Measurements from ENCODE around the gene IRF2BP2. TPM values are rescaled to one million over a fixed set of nuclear protein-coding genes. Genes with fewer than 3 reads are reported as not detected.
A peak's percentile ranks its signal among the peaks of the same experiment; 100 is the strongest.

IRF2BP2 gene
- total and polyA plus RNA-seq, 4 donors, result 49.3 to 197 (median 110) TPM

DNA sequence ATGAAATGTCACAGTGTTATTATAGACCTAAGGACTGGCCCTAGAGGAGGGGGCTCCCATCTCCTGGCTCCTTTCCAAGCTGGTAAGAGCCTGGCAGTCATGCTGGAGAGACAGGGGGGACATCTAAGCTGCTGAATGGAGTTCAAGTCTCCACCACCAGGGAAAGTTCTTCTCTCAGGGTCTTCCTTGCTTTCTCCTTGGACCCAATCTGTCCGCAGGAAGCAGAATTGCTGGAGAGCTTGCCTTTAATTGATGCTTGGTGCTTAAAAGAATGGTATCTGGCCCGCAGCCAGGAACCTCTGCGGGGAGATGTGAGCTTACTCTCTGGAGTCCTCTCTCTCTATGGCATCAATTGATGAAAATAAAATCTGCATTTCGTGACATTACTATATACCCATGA, 25.1 kb downstream of the IRF2BP2 start:
- ATAC-seq (ENCODE audit: insufficient read depth, low FRiP score), result no peak
- H3K27ac ChIP-seq (ENCODE audit: low read depth in 1 of 2, low read length in 1 of 2), result peak overlapping the region; percentile 2 to 7
- WGBS, 2 donors, result 64 to 70% methylated on average over 4 of the region's 4 CpGs
- H3K4me1 ChIP-seq (ENCODE audit: control insufficient read depth in 5 of 5, insufficient read depth in 5 of 5, low read length in 5 of 5), result peaks cover 0 to 11% (median 2%) of the 10 kb centered on the region in 5 donors
- H3K9ac ChIP-seq (ENCODE audit: insufficient read depth in 1 of 2, low read length in 2 of 2), result no peak overlapping the region
- TF ChIP-seq CTCF (IDR thresholded peaks at IDR 0.05; ENCODE audit: control extremely low read depth, extremely low read depth), result no peak
- no peak overlapping the region for H3K4me3 ChIP-seq
- DNase-seq, result peak; percentile 40 to 59 (median 58)
- no peaks in the 10 kb centered on the region for H3K36me3 ChIP-seq (ENCODE audit: control insufficient read depth in 4 of 4, insufficient read depth in 4 of 4, low read length in 4 of 4)
- H3K9me3 ChIP-seq (ENCODE audit: control insufficient read depth in 4 of 4, insufficient read depth in 3 of 4, low read length in 3 of 4), result peaks cover 0 to 1% (median 0%) of the 10 kb centered on the region in 4 donors
- no peaks in the 10 kb centered on the region for H3K27me3 ChIP-seq (ENCODE audit: control insufficient read depth in 3 of 3, insufficient read depth in 3 of 3, low read length in 2 of 3)

GRCh38 chr1:234584420-234584805, 25.6 kb downstream of the IRF2BP2 start:
- Histone ChIP-seq H3K4me3 (no peak overlapping the region), H3K27me3 (ENCODE audit: control insufficient read depth in 3 of 3, insufficient read depth in 3 of 3, low read length in 2 of 3) (no peaks in the 10 kb centered on the region), H3K4me1 (ENCODE audit: control insufficient read depth in 5 of 5, insufficient read depth in 5 of 5, low read length in 5 of 5) (peaks cover 0 to 11% (median 2%) of the 10 kb centered on the region in 5 donors), H3K36me3 (ENCODE audit: control insufficient read depth in 4 of 4, insufficient read depth in 4 of 4, low read length in 4 of 4) (no peaks in the 10 kb centered on the region), H3K27ac (ENCODE audit: low read depth in 1 of 2, low read length in 1 of 2) (peak overlapping the region in 1 of 2 donors; percentile 7), H3K9ac (ENCODE audit: insufficient read depth in 1 of 2, low read length in 2 of 2) (no peak overlapping the region), H3K9me3 (ENCODE audit: control insufficient read depth in 4 of 4, insufficient read depth in 3 of 4, low read length in 3 of 4) (peaks cover 0 to 1% (median 0%) of the 10 kb centered on the region in 4 donors)
- ATAC-seq (ENCODE audit: insufficient read depth, low FRiP score), result no peak
- DNase-seq, result no peak
- WGBS, 2 donors, result 87 to 92% methylated on average over 6 of the region's 6 CpGs
- no peak for TF ChIP-seq CTCF (IDR thresholded peaks at IDR 0.05; ENCODE audit: control extremely low read depth, extremely low read depth)

- 78% methylated on average over 9 of the region's 9 CpGs for WGBS, 2 donors
- Histone ChIP-seq H3K4me1 (ENCODE audit: control insufficient read depth in 5 of 5, insufficient read depth in 5 of 5, low read length in 5 of 5) (peaks cover 0 to 11% (median 2%) of the 10 kb centered on the region in 5 donors), H3K27me3 (ENCODE audit: control insufficient read depth in 3 of 3, insufficient read depth in 3 of 3, low read length in 2 of 3) (no peaks in the 10 kb centered on the region), H3K36me3 (ENCODE audit: control insufficient read depth in 4 of 4, insufficient read depth in 4 of 4, low read length in 4 of 4) (no peaks in the 10 kb centered on the region), H3K9ac (ENCODE audit: insufficient read depth in 1 of 2, low read length in 2 of 2) (no peak overlapping the region), H3K4me3 (no peak overlapping the region), H3K9me3 (ENCODE audit: control insufficient read depth in 4 of 4, insufficient read depth in 3 of 4, low read length in 3 of 4) (peaks cover 0 to 1% (median 0%) of the 10 kb centered on the region in 4 donors), H3K27ac (ENCODE audit: low read depth in 1 of 2, low read length in 1 of 2) (peak overlapping the region in 1 of 2 donors; percentile 74)
- no peak for DNase-seq
- no peak for ATAC-seq (ENCODE audit: insufficient read depth, low FRiP score)
- no peak for TF ChIP-seq CTCF (IDR thresholded peaks at IDR 0.05; ENCODE audit: control extremely low read depth, extremely low read depth)
Measured at GRCh38 chr1:234583755-234584419, 26.1 kb downstream of the IRF2BP2 start.
